Measurements from ENCODE around the gene KIAA1328. TPM values are rescaled to one million over a fixed set of nuclear protein-coding genes. Genes with fewer than 3 reads are reported as not detected.

Gene KIAA1328
- total RNA-seq, 1 donor from 2014 or later = 10.4 TPM

DNA sequence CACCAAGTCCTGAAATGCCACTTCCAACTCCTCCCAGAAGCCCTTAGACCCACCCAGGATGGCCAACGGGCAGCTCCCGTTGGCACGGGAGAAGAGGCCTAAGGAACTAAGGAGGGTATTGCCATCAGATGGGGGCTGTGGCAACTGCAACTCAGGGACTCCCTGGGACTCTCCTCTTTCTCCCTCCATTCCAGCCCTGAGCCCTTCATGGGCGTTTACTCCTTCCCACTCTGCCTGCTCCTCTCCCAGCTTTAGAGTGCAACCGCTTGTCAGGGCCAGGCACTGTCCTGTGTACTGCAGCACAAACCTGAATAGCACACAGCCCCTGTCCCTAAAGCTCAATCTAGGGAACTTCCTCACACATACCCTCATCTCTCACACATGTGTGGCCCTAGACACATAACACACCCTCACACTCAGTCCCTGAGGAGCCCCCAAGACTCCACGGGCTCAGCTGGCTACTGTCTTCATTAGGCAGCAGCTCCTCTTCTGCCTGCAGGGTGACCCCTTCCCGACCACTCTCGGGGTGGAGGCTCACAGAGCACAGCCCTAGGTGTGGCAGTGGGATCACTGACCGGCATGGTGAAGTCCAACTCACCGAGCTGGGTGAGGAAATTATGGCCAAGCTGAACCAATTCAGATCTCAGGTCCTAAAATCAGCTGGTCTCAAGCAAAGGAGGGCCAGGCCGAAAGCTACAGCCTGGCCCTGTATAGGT is 420.4 kb downstream of the KIAA1328 start:
- intact Hi-C loops (cut with micrococcal nuclease) = no loop called here

- intact Hi-C loops (cut with micrococcal nuclease) = no loop called here
Observed at GRCh38 chr18:37249895-37250618, 421.1 kb downstream of the KIAA1328 start.

DNA sequence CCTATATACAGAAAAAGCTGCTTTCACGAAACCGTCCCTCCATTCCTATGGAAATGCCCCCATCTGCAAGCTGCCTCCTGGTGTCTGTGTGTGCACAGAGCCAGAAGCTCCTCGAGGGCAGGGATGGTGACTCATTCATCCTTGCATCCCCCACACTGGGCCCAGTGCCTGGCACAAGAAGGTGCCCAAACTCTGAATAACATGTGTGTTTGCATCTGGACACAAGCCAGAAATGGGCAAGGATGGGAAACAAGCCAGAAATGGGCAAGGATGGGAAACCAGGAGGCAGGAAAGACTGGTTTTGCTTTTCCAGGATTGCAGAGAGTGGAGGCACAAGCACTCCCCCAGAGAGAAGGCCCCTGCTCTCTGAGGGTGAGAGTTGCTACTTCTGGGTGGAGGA is 422.8 kb downstream of the KIAA1328 start:
- intact Hi-C loops (cut with micrococcal nuclease) = no loop called here

DNA sequence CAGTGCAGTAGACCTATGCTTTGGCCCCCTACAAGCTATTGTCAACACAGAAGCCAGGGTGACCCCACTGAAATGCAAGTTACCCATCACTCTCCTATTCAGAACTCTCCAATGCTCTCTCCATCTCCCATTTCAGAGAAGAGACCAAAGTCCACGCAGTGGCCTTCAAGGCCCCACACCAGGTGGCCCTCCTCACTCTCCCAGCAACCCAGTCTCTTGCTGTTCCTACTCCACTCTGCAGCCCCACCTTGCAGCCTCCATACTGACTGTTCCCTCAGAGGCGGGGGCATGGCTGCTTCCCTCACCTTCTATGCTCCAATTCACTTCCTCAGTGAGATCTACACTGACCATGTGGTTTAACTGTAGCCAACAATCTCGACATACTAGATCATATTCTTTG is 423.4 kb downstream of the KIAA1328 start:
- intact Hi-C loops (cut with micrococcal nuclease) = no loop called here

DNA sequence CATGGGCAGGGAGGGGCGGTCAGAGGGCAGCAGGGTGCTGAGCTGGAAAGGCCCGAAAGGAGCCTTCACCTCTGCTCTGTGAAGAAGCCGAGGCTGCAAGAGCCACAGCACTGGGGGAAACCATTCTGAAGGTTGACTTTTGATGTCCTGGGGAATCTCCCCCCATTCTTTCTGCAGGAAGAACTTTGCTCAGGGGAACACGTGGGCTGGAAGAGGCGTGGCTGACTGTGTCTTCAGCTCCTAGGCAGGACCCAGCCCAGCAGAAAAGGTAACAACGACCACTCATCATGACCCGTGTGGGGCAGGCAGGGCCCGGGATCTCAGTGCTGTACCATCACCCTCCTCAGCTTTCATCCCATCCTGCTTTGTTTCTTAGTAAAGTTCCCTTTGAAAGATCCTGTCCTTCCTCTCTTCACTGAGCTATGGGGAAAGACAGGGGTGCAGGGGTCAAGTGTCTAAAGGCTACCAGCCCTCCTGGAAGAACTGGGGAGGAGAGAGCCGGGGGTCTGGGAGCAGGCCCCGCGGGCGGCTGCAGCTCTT is 424.0 kb downstream of the KIAA1328 start:
- intact Hi-C loops (cut with micrococcal nuclease) = no loop called here

- intact Hi-C loops (cut with micrococcal nuclease) = no loop called here
Observed at GRCh38 chr18:37253394-37254235, 424.7 kb downstream of the KIAA1328 start.

DNA sequence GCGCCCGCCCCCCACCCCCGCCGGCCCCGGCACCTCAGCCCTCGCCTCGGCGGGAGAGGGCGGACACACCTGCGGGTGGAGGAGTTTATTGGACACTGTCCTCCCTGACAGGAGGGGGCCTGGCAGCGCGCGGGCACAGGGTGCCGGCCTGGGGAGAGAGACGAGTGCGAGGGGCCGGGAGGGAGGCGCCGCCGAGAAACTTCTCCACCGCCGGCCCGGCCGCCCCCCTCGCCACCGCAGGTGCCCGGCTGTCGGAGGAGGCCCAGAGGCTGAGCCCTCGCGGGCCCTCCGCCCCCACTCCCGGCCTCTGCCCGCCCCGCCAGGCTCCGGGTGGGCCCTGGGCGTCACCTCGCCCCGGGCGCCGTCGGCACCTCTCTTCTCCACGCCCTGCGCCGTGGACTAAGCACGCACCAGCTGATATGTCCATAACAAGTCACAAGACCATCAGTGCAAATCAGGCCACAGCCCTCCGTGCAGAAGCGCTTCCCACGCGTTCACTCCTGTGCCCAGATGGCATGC is 425.4 kb downstream of the KIAA1328 start:
- intact Hi-C loops (cut with micrococcal nuclease) = no loop called here

- intact Hi-C loops (cut with micrococcal nuclease) = no loop called here
Observed at GRCh38 chr18:37254973-37255372, 426.0 kb downstream of the KIAA1328 start.

DNA sequence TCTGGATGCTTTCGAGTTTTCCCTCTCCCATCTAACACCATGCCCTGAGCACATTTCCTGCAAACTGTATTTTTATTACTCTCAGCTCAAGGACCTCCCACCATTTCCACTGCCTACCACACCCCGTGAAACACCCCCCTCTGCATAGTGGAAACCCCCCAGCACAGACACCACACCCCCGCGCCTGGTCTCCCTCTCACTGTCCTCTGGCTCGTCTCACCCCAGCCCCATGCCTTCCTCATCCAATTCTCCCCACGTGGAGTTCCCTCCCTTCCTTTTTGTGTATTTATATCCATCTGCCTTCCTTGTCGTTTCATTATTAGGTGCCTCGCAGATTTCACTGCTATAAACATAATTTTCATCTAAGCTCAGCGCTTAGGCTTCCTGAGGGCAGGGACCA is 429.2 kb downstream of the KIAA1328 start:
- intact Hi-C loops (cut with micrococcal nuclease) = no loop called here

GRCh38 chr18:37258819-37259218 is 429.9 kb downstream of the KIAA1328 start:
- intact Hi-C loops (cut with micrococcal nuclease) = no loop called here

DNA sequence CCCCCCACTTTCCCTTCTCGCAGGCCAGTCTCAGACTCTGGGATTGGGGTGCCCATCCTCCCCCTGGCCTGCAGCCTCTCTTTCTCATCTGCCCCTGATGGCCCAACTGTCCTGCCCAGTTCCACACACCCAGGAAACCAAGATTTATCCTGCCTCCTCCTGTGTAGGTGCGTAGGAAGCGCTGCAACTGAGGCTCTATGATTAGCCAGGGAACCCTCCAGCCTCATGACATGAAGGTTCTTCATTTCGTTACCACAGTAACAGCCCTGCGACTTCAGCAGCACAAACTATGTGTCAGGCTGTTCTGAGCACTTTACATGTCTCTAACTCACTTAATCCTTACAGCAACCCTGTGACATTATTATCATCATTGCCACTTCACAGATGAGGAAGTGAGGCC is 430.8 kb downstream of the KIAA1328 start:
- intact Hi-C loops (cut with micrococcal nuclease) = no loop called here

- intact Hi-C loops (cut with micrococcal nuclease) = no loop called here
Observed at GRCh38 chr18:37260367-37261093, 431.6 kb downstream of the KIAA1328 start.

DNA sequence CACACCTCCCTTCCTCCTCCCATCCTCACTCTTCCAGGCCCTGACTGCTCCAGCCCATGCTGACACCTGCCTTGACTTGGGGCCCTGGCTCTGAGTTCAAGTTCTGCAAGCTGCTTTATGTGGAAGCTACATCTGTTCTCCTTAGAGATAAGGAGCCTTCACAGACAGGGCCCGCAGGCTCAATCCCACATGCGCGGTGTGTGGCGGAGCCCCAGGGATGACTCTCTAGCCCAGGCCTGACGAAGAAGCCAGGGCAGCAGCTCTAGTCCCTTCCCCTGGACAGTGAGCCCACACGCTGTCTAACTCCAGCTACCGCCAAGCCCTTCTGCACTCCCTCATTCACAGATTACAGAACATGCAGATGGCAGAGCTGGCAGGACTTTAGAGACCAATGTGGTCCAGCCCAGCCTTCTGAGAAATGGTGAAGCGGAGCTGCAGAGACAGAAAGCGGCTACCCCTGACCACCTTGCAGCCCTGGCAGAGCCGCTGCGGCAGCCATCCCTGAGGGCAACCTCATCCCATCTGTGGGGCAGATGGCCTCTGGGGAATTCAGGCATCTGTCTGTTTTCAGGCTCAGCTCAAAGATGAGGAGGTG is 432.4 kb downstream of the KIAA1328 start:
- intact Hi-C loops (cut with micrococcal nuclease) = no loop called here

DNA sequence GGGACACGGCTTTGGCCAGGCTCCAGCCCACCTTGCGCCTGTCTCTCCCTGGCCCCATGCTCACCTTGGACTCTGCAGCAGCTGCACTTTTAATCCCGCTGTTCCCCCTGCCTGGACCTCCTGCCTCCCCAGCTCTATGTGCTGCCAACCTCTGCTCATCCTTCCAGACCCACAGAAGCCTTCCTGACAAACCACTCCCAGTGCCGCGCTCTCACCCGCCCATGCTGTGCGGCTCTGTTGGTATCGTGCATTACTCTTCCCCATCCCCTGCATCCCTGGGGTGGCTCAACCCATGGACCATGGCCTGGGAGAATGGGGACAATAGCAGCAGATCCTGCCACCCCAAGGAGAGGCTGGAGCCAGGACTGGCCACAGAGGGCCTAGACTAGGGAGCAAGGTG is 433.1 kb downstream of the KIAA1328 start:
- intact Hi-C loops (cut with micrococcal nuclease) = no loop called here

- intact Hi-C loops (cut with micrococcal nuclease) = no loop called here
Observed at GRCh38 chr18:37264956-37265355, 436.0 kb downstream of the KIAA1328 start.

GRCh38 chr18:37265382-37265781 is 436.5 kb downstream of the KIAA1328 start:
- intact Hi-C loops (cut with micrococcal nuclease) = no loop called here

DNA sequence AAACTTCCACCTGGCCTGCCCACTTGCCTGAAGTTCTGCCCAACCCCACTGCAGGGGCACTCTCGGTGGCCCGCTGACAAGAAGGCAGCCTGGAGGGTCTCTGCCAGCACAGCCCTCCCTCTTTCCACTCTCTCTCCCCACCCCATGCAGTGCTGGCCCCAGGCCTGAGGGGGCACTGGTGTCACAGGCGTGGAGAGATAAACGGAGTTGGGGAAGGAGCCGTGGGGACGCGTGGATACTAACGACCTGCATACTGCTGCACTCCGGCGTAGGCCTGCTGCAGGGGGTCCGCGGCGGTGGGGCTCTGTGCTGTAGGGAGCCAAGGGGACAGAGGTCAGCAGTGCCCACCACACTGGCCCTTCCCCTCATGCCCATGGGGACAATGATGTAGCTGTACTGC is 437.4 kb downstream of the KIAA1328 start:
- intact Hi-C loops (cut with micrococcal nuclease) = no loop called here

DNA sequence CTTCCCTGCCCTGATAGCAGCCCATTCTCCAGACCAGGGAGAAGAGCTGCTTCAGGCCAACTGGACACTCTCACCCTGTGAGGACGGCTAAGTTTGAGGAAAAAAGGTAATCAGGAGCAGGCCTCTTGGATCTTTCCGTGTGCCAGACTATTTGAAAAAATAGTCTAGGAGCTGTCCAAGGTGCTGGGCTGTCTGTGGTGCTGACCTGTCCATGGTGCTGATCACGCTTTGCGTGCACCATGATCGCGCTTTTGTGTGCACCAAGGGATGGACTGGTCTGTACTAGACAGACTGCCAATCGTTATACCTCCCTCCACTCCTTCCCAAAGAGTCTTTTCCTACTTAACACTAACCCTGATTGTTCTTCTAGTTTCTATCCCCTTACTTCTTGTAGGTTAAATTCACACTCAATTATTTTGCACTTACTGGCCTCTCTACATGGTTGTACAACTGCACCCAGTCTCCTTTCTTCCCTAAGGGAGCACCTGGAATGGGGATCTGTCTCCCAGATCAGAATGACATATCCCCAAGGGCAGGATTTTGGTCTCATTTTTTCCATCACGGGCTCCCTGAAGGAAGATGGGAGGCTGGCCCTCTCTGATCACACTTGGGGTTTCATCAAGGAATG is 441.2 kb downstream of the KIAA1328 start:
- intact Hi-C loops (cut with micrococcal nuclease) = no loop called here

DNA sequence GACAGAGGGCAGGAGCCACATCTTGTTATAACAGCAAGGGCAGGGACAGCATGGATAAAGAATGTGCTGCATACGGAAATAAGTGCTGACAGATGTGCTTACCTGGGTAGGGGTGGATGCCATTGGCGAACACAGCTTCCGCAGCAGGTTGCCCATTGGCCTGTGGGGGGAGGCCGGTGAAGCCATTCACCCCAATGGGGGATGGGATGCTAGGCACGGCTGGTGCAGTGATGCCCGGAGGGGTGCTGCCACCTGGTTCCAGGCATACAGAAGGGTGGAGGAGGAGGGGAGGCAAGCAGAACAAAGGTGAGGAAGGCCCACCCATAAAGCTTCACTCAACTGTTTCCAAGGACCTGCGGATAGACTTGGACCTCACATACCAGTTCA is 441.7 kb downstream of the KIAA1328 start:
- intact Hi-C loops (cut with micrococcal nuclease) = no loop called here

DNA sequence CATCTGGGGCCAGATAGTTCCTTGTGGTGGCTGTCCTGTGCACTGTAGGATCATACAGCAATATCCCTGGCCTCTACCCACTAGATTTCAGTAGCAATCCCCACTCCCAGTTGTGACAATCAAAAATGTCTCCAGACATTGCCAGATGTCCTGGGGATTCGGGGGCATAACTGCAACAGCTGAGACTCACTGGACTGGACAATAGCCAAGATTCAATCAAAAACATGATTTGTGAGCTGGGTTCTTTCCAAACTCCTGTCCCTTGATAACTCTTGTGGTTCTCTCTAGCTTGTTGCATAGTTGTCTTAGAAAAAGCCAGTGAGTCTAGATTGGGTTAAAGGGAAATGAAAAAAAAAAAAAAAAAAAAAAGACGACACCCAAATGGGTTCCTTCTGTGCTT is 443.3 kb downstream of the KIAA1328 start:
- intact Hi-C loops (cut with micrococcal nuclease) = no loop called here
